HL-60/S4 treated with phorbol 12-myristate 13-acetate at 8.2 ng/mL for 4 days and 3 days (cell line): ENCODE results near the gene ZXDC.

ENCODE experiments used
- in situ Hi-C: fragments of 300-500 bp; cut with MboI; formaldehyde crosslinking; loops from 2 replicates; pipeline ENCODE4 v1.15.0; 2022; ENCODE audit warnings: low sequenced_read_pairs

ZXDC gene

DNA sequence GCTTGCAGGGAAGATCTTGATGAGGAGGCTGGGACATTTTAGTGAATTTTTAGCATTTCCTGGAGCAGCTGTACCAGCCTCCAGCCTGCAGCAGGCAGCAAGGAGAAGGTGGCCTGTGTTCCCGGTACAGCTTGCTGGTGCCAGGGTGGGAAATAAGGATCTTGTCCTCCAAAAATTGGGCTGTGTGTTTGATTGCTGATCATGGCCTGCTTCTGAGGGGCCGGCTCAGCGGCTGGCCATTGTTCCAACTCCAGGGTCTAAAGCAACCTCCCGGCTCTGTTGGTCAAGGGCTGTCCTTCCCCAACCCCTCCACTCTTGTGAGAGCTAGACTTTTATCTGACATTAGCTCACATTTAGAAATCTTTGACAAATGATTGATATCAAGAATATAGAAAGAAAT is 75.9 kb downstream of the ZXDC start:
- in situ Hi-C loops = no loop called here

DNA sequence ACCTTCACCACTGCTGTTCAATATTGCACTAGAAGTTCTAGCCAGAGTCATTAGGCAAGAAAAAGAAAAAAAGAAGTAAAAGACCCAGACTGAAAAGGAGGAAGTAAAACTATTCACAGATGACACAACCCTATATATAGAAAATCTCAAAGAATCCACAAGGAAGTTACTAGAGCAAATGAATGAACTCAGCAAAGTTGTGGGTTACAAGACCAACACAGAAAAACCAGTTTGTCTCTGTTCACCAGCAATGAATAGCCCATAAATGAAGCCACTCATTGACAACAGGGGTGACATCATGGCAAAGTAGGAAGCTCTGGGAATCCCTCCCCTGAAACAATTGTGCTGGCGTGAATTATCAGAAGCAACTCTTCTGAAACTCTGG is 76.3 kb downstream of the ZXDC start:
- in situ Hi-C loops = no loop called here

DNA sequence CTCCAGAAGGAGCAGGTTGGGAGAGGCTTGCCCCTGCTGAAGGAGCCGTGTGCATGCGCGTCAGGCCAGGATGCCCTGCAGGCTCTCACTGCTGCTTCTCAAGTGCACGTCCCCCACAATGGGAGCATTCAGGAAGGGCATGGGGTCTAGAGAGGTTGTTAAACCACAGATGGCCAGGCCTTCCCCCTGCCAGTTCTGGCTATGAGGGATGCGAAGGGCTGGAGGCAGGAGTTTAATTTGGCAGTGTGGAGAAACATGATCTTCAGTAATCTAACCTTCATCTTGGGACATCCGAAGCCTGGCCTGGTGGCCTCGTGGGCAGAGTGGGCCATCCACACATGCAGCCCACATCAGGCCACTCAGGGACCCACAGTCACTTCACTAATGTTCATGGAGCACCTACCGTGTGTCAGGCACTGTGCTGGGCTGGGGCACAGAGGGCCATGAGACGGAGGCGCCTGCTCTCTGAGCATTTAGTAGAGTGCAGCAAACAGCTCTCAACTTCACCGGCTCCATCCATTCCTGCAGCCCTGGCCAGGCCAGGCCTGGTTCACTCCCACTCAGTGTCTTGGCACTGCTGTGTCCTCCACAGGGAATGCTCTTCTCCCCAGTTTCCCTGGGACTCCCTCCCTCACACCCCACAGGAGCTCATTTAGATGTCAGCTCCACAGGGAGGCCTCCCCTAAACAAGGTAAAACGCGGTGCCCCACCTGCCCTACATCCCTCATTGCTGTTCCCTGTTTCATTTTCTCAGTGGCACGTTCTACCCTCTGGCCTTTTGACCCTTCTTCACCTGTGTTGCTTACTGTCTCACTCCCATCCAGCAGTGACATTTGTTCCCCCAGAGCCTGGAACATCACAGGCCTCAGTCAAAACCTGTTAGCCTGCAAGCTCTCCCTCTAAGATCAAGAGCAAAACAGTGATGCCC is 77.0 kb downstream of the ZXDC start:
- in situ Hi-C loops = no loop called here

DNA sequence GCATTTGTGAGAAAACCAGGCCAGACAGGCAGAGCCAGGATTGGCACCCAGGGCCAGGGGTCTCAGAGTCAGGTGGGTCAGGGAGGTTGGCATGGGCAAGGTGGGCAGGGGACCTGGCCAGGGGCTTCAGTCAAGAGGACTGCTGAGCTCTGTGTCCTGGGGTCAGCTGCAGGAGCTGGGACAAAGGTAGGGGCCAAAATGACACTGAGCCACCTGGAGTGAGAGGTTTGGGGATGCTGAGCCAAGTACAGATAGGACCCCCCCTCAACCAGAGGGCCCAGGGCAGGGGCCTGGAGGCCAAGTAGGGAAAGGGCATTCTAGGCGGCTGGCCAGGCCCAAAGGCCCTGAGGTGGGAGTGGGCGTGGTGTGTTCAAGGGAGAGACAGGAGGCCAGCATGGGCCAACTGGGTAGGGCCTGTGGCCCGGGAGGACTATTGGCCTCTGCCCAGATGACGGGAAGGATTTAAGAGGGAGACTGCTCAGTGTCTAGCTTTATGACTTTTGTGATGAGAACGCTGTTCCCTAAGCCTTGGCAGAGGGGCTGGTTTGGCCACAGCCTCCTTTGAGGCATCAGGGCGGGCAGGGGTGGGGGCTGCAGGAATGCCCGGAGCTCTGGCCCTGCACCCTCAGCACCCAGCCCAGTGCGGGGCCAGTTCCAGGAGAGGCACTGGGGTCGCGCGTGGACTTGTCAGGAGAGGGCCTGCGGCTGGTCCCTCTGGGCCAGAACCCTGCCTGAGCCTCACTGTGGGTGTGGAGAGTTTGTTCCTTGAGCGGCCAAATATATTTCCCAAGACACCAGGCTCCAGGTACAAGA is 77.9 kb downstream of the ZXDC start:
- in situ Hi-C loops = no loop called here

DNA sequence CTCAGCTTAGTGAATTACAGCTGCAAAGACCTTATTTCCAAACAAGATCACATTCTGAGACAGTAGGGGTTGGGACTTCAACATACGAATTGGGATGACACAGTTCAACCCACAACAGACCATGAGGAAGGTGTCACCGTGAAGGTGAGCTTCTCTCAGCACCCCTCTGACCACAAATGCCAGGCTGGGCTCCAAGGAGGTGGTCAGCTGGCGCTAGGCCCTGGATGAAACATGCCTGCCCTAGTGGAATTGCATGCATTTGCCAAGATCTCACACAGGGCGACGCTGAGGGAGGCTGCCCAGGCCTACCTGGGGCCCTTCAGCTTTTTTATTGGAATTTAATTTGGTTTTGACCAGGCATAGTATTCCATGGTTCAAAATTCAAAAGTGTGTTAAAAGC is 79.2 kb downstream of the ZXDC start:
- in situ Hi-C loops = no loop called here

DNA sequence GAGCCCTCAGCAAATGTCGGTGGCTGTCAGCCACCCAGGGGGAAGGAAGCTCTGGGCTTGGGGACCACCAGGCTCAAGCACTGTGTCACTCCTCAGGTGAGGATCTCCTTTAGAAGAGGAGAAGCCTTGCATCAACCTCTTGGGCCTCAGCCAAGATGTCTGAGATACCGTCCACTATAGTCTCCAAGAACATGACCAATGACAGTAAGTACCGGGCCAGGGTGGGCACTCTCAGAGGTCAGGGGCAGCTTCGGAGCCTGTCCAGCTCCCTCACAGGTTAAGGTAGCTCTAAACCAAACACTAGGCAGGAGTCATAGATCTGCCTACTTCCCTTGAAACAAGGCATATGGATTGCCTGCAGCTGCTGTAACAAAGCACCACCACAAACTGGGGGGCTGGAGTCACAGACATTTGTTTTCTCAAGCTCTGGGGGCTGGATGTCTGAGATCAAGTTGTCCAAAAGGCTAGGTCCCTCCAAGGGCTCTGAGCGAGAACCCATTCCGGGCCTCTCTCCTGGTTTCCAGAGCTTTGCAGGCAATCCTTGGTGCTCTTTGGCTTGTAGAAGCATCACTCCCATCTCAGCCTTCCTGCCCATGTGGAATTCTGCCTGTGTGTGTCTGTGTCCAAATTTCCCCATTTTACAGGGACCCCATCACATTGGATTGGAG is 79.7 kb downstream of the ZXDC start:
- in situ Hi-C loops = no loop called here

DNA sequence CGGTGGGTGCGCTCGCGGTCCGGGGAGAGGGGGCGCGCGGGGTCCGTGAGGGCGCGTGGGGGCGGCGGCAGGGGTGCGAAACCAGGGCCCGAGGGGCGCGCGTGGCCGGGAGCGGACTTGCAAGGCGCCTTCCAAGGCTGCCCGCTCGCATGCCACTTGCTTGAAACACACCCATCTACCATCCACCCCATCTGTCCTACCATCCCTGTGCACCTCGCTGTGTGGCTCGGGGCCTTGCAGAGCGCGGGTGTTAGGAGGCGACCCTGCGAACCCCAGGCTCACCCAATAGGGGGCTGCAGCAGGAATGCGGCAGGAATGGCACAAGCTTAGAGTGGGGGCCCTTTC is 80.7 kb downstream of the ZXDC start:
- in situ Hi-C loops = no loop called here

DNA sequence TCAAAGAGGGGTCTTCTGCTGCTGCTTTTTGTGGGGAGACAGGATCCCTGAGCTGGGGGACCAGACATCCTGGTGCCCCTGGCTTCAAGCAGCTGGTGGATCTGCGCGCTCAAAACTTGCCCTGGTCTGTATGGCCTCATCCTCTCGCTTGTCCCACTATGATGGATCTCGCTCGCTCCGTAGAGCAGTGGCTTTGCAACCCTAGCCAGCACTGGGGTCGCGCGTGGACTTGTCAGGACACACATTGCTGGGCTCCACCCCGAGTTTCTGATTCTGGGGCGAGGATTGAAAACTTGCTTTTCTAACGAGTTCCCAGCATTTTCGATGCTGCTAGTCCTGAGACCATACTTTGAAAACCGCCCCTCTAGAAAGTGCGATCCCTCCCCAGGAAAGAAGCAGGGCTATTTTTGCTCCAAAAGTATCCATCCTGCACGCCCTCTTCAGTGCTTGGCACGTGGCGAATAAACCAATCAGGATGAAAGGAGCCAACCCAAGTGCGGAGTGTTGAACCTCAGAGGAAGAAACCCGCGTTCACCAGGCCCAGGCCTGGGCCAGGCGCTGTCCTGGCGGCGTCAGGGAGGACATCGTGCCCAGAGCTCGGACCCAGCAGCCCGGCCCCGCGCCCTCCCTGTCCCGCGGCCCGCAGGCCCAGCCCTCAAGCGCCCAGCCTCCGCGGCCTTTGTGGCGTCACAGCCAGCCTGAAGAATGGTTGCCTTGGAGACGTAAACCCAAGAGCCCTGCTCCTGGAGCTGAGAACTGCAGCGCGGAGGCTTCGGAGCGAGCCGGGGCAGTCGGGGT is 81.3 kb downstream of the ZXDC start, which contains the start of gene CFAP100:
CFAP100 (plus strand) TSS at position 731 of the 798 bp plus-strand sequence. CDS start 1,092 bp downstream, outside the sequence.
- in situ Hi-C loops = no loop called here

DNA sequence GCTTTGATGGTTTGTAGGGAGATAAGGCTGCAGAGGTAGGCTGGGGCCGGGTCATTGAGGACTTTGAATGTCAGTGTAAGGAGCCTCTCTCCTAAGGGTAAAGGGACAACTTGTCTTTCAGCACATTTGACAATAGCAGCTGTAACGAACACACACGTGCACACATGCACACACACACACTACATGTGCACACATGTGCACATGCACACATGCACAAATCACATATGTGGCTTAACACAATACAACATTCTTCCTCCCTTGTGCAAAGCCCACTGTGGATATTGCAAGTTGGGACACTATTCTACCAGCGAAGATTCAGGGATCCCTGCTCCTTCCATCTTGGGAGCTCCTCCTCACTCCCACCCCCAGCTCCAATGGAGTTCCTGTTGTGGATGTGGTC is 82.1 kb downstream of the ZXDC start:
- in situ Hi-C loops = no loop called here

DNA sequence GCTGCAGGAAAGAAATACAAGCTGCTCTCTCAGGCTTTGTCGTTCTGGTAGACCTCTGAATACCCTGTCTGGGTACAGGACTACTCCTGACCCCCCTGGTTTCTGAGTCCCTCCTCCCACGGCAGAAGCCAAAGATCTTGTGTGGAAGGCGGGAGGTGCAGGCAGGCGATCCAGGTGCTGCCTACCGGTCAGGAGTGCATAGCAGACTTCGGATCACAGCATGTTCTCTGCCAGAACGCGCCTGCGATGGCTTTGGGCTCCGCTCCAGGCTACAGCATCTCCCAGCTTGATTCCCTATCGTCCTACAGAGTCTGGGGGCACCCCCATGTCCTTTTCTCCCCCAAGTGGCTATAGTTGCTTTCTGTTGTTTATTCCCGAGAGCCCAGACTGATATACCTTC is 83.4 kb downstream of the ZXDC start:
- in situ Hi-C loops = no loop called here

DNA sequence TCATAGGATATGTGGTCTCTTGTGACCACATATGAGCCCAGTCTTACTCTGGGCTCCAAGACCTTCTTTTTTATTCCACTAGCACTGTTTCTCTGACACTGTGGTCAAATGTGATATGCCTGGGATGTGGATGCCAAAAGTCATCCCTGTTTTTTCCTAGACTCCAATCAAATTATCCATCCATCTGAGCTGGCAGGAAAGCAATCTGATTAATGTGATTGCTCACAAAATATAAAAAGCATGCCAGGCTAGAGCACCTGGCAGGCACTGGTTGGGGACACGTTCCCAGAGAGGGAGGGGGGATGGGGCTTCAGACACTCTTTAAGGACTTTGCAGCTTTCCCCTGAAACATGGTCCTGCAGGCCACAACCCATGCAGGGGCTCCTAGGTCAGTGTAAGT is 84.1 kb downstream of the ZXDC start:
- in situ Hi-C loops = no loop called here

DNA sequence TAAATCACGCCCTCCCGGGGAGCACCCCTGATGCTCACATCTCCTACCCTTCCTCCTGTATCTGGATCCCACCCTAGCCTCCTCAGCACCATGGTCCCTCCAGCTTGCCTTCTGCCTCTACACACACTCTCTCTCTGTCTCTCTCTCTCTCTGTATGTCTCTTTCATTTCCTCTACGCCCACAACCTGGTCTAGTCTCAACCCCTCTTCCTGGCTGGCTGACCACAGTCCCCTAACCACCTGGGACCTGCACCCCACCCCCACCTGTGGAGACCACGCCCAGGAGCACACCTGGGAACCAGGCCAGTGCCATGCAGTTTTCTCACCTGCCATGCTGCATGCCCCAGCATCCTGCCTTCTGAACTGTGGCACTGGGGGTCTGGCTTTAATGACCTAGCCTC is 84.9 kb downstream of the ZXDC start:
- in situ Hi-C loops = no loop called here

DNA sequence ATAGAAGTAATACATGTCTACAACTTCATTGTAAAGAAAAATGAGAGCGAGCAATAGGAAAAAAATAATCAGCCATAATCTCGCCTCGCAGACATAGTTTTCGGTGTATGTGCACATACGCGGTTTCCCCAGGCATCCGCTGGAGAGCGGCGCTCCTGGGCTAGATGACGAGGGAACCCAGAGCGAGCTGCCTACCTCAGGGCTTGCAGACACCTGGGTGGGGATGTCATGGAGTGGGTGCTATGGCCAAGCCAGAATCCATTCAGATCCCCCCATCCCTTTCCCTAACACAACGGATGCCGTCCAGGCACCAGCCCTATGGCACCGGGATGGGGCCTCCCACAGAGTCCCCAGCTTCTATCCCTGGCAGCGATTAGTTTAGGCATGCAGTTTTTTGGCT is 85.5 kb downstream of the ZXDC start:
- in situ Hi-C loops = no loop called here

DNA sequence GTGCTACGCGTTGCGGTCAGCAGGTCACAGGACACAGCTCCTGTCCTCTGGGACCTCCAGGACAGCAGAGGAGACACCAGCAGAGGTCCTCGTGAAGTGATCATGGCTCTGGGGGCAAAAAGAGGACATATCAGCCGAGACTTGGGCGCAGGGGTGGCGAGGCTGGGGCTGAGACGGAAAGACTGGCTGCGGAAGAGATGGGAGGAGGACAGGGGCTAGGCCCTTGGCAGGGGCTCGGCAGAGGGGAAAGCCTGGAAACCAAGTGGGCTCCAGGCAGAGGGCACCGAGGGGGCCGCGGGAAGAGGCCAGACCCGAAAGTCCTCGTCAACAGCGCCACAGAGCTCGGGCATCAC is 85.9 kb downstream of the ZXDC start:
- in situ Hi-C loops = no loop called here

DNA sequence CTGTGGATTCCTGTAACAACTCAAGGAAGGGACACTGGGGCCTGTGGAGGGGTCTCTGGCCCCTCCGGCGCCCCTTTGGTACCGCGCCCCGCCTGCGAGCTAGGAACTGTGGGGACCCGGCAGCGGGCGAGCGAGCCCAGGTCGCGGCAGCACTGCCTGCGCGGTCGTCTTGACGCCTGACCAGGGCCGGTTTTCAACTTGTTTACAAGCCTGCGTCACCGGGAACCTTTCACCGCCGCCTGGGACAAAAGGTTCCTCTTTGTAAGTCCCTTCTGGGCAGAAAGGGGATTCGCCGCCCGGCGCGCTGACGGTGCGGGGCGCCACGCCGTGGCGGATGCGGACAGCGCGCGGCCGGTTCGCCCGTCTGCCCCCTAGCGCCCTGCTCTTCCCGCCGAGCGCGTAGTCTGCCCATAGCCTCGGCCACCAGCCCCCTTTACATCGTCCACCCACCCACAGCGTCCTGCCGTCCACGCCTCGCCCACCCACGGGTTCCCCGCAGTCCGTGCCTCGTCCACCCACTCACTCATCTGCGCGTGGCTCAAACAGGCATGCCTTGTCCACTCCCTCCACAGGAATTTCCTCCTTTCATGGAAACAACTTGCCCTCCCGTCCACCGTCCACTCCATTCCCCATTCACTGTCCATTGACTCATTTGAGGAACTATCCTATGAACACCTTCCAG is 86.4 kb downstream of the ZXDC start:
- in situ Hi-C loops = no loop called here
